GM19023 (cell line): ENCODE results near the gene RRAS2.
A peak's percentile ranks its signal among the peaks of the same experiment; 100 is the strongest.
"Not testable (repeated sequence)": the region's sequence is repeated elsewhere in the genome, so short reads cannot be mapped to it uniquely, and the experiment has no call there.

ENCODE experiments used
- ATAC-seq: cut with Tn5 transposase; IDR thresholded peaks from one replicate; pipeline ENCODE4 v1.9.1; 2021; ENCODE audit warnings: mild to moderate bottlenecking, moderate library complexity; ENCODE audit not compliant: unreplicated experiment

Gene RRAS2

GRCh38 chr11:14372011-14372410, 13.0 kb upstream of the RRAS2 start:
- no peak for ATAC-seq

GRCh38 chr11:14371249-14371648, 12.3 kb upstream of the RRAS2 start:
- ATAC-seq, result no peak

- no peak for ATAC-seq
These were observed 11.5 kb upstream of the RRAS2 start for GRCh38 chr11:14370496-14370895.

GRCh38 chr11:14369598-14369997, 10.6 kb upstream of the RRAS2 start:
- ATAC-seq, result no peak

GRCh38 chr11:14366936-14367335, 8.0 kb upstream of the RRAS2 start:
- no peak for ATAC-seq

GRCh38 chr11:14364322-14364721, 5.3 kb upstream of the RRAS2 start:
- ATAC-seq, result no peak

GRCh38 chr11:14362611-14363010, 3.6 kb upstream of the RRAS2 start:
- no peak for ATAC-seq

- ATAC-seq, result no peak
These were observed 3.0 kb upstream of the RRAS2 start for GRCh38 chr11:14361951-14362350.

- no peak for ATAC-seq
These were observed 2.0 kb upstream of the RRAS2 start for GRCh38 chr11:14360976-14361375.

- ATAC-seq, result no peak
These were observed 583 bp upstream of the RRAS2 start for GRCh38 chr11:14359501-14360031.

GRCh38 chr11:14357881-14358728, 878 bp downstream of the RRAS2 start:
- peak; percentile 55 for ATAC-seq

- ATAC-seq, result no peak
These were observed 2.6 kb downstream of the RRAS2 start for GRCh38 chr11:14356342-14356741.

- not testable (repeated sequence) for ATAC-seq
These were observed 4.4 kb downstream of the RRAS2 start for GRCh38 chr11:14354604-14355003.

- no peak for ATAC-seq
These were observed 8.2 kb downstream of the RRAS2 start for GRCh38 chr11:14350716-14351238.

GRCh38 chr11:14350215-14350614, 8.8 kb downstream of the RRAS2 start:
- no peak for ATAC-seq

- ATAC-seq, result no peak
These were observed 11.0 kb downstream of the RRAS2 start for GRCh38 chr11:14347991-14348390.

GRCh38 chr11:14347494-14347893, 11.5 kb downstream of the RRAS2 start:
- ATAC-seq, result no peak

- ATAC-seq, result no peak
These were observed 12.6 kb downstream of the RRAS2 start for GRCh38 chr11:14346303-14346955.

- ATAC-seq, result no peak
These were observed 13.3 kb downstream of the RRAS2 start for GRCh38 chr11:14345668-14346067.

GRCh38 chr11:14345016-14345415, 14.0 kb downstream of the RRAS2 start:
- not testable (repeated sequence) for ATAC-seq

- ATAC-seq, result no peak
These were observed 16.1 kb downstream of the RRAS2 start for GRCh38 chr11:14342906-14343305.

- ATAC-seq, result no peak
These were observed 17.0 kb downstream of the RRAS2 start for GRCh38 chr11:14341968-14342367.
